ENCODE measurements around the gene DTX3.

- TF ChIP-seq CTCF (IDR thresholded peaks at IDR 0.05) (no peak), EZH2 (IDR thresholded peaks at IDR 0.05) (no peak)
Measured at GRCh38 chr12:57623811-57624390, 19.3 kb downstream of the DTX3 start.
